ENCODE data around the gene SLC13A3.

Gene SLC13A3

GRCh38 chr20:46651091-46651962, at the start of gene SLC13A3:
Gene SLC13A3, minus strand, starts transcription at chr20:46651459. Its CDS starts 38 bp downstream, at chr20:46651421.
- DNase-seq (ENCODE audit: low read depth) = no peak
- H3K4me3 ChIP-seq (ENCODE audit: low read length) = no peak within 1 kb of the TSS
- TF ChIP-seq, protein P1, sequence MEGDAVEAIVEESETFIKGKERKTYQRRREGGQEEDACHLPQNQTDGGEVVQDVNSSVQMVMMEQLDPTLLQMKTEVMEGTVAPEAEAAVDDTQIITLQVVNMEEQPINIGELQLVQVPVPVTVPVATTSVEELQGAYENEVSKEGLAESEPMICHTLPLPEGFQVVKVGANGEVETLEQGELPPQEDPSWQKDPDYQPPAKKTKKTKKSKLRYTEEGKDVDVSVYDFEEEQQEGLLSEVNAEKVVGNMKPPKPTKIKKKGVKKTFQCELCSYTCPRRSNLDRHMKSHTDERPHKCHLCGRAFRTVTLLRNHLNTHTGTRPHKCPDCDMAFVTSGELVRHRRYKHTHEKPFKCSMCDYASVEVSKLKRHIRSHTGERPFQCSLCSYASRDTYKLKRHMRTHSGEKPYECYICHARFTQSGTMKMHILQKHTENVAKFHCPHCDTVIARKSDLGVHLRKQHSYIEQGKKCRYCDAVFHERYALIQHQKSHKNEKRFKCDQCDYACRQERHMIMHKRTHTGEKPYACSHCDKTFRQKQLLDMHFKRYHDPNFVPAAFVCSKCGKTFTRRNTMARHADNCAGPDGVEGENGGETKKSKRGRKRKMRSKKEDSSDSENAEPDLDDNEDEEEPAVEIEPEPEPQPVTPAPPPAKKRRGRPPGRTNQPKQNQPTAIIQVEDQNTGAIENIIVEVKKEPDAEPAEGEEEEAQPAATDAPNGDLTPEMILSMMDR (IDR thresholded peaks at IDR 0.05; ENCODE audit: insufficient read depth, low read depth, low read length, missing control alignments) = no peak

- no peak for DNase-seq (ENCODE audit: low read depth)
- TF ChIP-seq, protein P1 (IDR thresholded peaks at IDR 0.05; ENCODE audit: insufficient read depth, low read depth, low read length, missing control alignments) = no peak
- no peak overlapping the region for H3K4me3 ChIP-seq (ENCODE audit: low read length)
These were observed 49.8 kb upstream of the SLC13A3 start for GRCh38 chr20:46701057-46701456.

DNA sequence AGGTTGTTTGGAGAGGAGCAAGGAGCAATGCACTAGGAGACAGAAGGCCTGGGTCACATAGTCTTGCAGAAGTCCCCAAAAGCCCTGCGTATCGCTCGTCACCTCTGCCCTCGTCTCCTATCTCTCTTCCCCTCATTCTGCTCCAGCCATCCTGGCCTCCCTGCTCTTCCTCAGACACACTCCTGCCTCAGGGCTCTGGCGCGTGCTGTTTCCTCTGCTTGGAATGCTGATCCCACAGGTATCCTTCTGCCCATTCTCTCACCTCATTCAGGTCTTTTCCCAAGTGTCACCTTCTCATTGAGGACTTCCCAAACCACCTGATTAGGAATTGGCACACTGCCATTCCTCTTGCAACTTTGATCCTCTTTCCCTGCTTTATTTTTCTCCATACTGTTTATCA, 49.2 kb upstream of the SLC13A3 start:
- no peak overlapping the region for H3K4me3 ChIP-seq (ENCODE audit: low read length)
- TF ChIP-seq, protein P1 (IDR thresholded peaks at IDR 0.05; ENCODE audit: insufficient read depth, low read depth, low read length, missing control alignments) = no peak
- DNase-seq (ENCODE audit: low read depth) = no peak

GRCh38 chr20:46699651-46700359, 48.5 kb upstream of the SLC13A3 start:
- no peak overlapping the region for H3K4me3 ChIP-seq (ENCODE audit: low read length)
- peak; percentile 58 for DNase-seq (ENCODE audit: low read depth)
- TF ChIP-seq, protein P1 (IDR thresholded peaks at IDR 0.05; ENCODE audit: insufficient read depth, low read depth, low read length, missing control alignments) = peak; percentile 83

- H3K4me3 ChIP-seq (ENCODE audit: low read length) = no peak overlapping the region
- TF ChIP-seq, protein P1 (IDR thresholded peaks at IDR 0.05; ENCODE audit: insufficient read depth, low read depth, low read length, missing control alignments) = no peak
- DNase-seq (ENCODE audit: low read depth) = no peak
These were observed 47.5 kb upstream of the SLC13A3 start for GRCh38 chr20:46698788-46699187.

GRCh38 chr20:46696791-46697279, 45.6 kb upstream of the SLC13A3 start:
- TF ChIP-seq, protein P1 (IDR thresholded peaks at IDR 0.05; ENCODE audit: insufficient read depth, low read depth, low read length, missing control alignments) = no peak
- no peak for DNase-seq (ENCODE audit: low read depth)
- H3K4me3 ChIP-seq (ENCODE audit: low read length) = no peak overlapping the region
